ENCODE data around the gene LPP.

DNA sequence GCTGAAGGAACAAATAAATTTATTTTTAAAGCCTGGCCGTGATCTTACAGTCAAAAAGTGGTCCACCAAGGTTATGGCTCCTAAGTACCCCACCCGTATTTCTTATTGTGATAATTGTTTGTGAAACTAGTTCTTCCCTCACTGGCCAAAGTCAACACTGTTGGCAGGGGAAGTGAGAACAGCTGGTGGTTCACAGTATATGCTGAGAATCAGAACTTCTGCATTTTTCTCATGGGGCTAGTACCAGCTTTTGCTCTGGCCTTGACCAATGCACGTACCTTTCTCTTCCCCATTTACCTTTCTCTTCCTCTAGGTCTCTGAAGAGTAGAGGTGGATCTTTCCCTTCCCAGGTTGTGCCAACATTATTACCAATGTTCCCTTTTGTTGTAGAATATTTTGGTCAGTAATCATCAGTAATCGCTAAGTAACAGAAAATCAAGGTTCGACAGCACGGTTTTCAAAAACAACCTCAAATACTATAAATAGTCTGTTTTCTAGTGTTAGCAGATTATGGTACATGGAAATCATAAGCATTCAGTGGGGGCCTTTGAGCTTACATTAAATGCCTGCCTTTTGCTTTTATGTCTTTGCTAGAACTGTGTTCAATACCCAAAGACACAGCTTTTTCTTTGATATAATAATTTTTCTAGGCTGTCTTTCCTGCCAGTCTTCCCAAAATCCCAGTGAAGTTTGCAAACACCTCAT, 268.0 kb downstream of the LPP start:
- TF ChIP-seq, protein P1, sequence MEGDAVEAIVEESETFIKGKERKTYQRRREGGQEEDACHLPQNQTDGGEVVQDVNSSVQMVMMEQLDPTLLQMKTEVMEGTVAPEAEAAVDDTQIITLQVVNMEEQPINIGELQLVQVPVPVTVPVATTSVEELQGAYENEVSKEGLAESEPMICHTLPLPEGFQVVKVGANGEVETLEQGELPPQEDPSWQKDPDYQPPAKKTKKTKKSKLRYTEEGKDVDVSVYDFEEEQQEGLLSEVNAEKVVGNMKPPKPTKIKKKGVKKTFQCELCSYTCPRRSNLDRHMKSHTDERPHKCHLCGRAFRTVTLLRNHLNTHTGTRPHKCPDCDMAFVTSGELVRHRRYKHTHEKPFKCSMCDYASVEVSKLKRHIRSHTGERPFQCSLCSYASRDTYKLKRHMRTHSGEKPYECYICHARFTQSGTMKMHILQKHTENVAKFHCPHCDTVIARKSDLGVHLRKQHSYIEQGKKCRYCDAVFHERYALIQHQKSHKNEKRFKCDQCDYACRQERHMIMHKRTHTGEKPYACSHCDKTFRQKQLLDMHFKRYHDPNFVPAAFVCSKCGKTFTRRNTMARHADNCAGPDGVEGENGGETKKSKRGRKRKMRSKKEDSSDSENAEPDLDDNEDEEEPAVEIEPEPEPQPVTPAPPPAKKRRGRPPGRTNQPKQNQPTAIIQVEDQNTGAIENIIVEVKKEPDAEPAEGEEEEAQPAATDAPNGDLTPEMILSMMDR (optimal IDR thresholded peaks at IDR 0.05 in 1 of 3, IDR thresholded peaks at IDR 0.05 in 1 of 3, conservative IDR thresholded peaks at IDR 0.05 in 1 of 3; ENCODE audit: extremely low read depth in 1 of 3, insufficient read depth in 2 of 3, low read length in 3 of 3): no peak
- no peak for TF ChIP-seq EZH2 (IDR thresholded peaks at IDR 0.05; ENCODE audit: low read length)

All from keratinocyte (primary cell).